ENCODE data around the gene HNRNPL.
"Not testable (repeated sequence)": the region's sequence is repeated elsewhere in the genome, so short reads cannot be mapped to it uniquely, and the experiment has no call there.

HNRNPL gene

GRCh38 chr19:38821230-38821825 is 28.5 kb downstream of the HNRNPL start:
- not testable (repeated sequence) for DNase-seq

DNA sequence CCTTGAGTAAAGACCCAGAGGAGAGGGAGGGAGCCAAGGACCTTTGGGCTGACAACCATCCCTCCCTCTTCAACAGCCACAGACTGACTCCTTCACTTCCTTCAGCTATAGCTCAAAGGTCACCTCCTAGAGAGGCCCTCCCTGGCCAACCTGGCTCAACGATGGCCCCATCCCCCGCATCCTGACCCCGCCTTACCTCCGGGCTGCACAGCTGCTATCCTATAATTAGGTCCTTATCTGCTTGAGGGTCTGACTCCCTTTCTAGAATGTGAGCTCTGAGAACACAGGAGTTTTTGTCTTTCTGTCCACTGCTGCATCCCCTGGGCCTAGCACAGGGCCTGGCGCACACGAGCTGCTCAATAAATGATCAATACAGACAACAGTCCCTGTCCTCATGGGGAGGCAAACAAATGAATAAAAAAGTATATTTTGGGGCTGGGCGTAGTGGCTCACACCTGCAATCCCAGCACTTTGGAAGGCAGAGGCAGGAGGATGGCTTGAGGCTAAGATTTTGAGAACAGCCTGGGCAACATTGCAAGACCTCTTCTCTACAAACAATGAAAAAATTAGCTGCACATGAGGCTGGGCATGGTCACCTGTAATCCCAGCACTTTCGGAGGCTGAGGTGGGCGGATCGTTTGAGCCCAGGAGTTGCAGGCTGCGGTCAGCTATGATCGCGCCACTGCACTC is 30.4 kb downstream of the HNRNPL start:
- DNase-seq: no peak

- DNase-seq: no peak
These were observed 32.7 kb downstream of the HNRNPL start for GRCh38 chr19:38817081-38817480.

- DNase-seq: no peak
These were observed 33.5 kb downstream of the HNRNPL start for GRCh38 chr19:38816131-38816750.

DNA sequence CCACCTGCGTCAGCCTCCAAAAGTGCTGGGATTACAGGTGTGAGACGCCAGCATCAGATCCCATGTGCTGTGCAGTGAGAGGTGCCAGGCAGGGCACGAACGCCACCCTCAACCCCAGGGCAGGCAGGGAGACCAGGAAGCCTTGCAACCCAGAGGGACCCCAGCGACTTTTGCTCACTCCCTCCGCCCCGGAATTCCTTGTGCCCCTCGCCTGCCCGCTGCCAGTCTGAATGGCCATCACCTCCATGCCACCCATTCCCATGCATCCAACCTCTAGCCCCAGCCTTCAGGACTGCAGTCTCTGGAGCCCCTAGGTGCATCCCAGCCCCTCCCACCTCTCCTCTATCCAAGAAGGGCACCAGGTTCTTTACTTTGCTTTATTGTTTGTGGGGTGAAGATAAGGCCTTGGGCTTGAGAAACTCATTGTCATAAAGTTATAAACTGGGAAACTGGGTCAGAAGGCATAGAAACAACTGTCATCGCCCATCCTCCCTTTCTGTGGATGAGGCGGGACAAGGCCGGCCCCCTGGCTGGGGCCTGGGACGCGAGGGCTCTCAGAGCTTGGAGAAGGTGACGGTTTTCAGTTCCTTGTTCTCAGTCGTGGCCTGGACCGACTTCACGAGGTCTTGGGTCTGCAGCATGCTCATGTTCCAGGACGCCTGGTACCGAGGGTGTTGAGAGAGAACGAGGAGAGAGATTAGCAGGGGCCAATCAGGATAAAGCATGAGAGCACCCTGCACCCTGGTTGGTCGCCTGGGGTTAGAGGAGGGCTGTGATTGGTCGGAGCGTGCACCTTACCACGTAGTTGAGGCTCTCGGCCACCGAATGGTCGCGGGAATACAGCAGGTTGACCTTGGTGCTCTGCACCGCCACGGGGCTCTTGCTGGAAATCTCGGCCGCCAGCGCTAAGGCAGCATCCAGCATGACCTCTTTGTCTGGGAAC is 34.5 kb downstream of the HNRNPL start:
- no peak for DNase-seq

- DNase-seq: not testable (repeated sequence)
These were observed 35.9 kb downstream of the HNRNPL start for GRCh38 chr19:38813932-38814331.

DNA sequence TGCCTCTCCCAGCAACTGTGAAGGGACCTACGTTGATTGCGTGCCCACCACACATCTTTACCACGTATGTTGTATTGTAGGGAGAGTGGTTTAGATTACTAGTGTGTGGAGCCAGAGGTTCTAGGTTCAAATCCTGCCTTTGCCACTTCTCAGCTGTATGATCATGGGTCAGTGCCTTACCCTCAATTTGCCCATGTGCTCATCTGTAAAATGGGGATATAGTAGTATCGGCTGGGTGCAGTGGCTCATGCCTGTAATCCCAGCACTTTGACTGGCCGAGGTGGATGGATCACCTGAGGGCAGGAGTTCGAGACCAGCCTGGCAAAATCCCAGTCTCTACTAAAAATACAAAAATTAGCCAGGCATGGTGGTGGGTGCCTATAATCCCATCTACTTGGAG is 36.5 kb downstream of the HNRNPL start:
- no peak for DNase-seq

GRCh38 chr19:38812841-38813320 is 36.9 kb downstream of the HNRNPL start, which contains the start of gene LGALS4:
TSS of gene LGALS4 (minus strand) at chr19:38812945. CDS start at chr19:38812886, 59 bp downstream.
- no peak for DNase-seq

- no peak for DNase-seq
These were observed 37.6 kb downstream of the HNRNPL start for GRCh38 chr19:38812009-38812840.

DNA sequence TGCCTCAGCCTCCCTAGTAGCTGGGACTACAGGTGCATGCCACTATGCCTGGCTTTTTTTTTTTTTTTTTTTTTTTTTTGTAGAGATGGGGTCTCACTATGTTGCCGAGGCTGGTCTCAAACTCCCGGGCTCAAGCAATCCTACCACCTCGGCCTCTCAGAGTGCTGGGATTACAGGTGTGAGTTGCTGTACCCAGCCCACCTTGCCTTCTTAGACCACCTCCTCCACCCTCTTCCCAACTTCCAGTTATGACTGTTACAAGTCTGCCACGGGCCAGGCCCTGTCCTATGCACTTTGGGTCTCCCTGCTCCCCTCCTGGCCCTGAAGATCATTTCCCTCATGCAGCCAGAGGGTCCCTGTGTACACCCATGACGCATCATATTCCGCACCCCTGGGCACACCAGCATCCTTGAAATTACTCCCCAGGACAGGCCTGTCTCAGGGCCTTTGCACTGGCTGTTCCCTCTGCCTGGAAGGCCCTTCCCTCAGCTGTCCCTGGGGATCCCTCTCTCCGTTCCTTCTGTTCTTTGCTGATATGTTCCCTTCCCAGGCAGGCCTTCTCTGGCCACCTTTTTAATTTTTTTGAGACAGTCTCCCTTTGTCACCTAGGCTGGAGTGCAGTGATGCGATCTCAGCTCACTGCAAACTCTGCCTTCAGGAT is 40.1 kb downstream of the HNRNPL start:
- no peak for DNase-seq

- DNase-seq: no peak
These were observed 41.0 kb downstream of the HNRNPL start for GRCh38 chr19:38808741-38809140.

DNA sequence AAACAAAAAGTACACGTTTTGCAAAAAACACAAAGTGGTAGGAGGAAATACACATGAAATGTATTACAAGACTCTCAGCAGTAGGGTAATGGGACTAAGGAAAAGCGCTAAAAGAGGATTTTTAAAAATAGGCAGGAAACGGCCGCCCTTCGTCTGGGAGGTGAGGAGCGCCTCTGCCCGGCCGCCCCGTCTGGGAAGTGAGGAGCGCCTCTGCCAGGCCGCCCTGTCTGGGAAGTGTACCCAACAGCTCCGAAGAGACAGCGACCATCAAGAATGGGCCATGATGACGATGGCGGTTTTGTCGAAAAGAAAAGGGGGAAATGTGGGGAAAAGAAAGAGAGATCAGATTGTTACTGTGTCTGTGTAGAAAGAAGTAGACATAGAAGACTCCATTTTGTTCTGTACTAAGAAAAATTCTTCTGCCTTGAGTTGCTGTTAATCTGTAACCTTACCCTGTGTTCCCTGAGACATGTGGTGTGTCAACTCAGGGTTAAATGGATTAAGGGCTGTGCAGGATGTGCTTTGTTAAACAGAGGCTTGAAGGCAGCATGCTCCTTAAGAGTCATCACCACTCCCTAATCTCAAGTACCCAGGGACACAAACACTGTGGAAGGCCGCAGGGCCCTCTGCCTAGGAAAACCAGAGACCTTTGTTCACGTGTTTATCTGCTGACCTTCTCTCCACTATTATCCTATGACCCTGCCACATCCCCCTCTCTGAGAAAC is 42.2 kb downstream of the HNRNPL start:
- not testable (repeated sequence) for DNase-seq

DNA sequence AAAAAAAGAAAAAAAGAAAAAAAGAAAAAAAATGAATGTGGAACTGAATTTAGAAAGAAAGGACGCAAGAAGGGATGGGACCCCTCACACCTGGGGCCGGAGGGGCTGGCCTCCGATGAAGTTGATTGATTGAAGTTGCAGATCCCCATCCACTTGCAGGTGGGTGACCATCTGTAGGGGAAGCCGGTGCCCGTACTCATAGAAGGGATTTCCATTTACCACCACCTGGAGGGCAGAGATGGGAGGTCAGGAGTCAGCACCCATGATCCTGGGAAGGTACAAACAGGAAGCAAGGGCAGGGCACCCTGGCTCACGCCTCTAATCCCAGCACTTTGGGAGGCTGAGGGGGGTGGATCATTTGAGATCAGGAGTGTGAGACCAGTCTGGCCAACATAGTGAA is 43.4 kb downstream of the HNRNPL start:
- no peak for DNase-seq

DNA sequence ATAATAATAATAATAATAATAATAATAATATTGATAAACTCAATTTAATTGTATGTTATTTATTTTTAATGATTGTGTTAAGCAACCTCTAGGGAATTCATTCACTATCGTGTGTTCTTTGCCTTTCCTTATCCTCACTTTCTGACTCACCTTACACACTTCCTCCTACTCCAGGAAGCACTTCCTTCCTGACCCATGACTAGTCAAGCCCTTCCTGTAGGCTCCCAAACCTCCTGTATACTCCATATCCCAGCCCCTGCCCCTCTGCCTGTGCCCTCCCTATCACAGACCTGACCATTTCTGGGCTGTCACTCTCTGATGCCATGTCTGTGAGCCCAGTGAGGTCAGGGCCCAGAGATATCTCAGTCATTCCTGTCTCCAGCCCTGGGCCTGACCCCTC is 44.6 kb downstream of the HNRNPL start:
- no peak for DNase-seq

GRCh38 chr19:38803543-38803942 is 46.2 kb downstream of the HNRNPL start:
- no peak for DNase-seq

DNA sequence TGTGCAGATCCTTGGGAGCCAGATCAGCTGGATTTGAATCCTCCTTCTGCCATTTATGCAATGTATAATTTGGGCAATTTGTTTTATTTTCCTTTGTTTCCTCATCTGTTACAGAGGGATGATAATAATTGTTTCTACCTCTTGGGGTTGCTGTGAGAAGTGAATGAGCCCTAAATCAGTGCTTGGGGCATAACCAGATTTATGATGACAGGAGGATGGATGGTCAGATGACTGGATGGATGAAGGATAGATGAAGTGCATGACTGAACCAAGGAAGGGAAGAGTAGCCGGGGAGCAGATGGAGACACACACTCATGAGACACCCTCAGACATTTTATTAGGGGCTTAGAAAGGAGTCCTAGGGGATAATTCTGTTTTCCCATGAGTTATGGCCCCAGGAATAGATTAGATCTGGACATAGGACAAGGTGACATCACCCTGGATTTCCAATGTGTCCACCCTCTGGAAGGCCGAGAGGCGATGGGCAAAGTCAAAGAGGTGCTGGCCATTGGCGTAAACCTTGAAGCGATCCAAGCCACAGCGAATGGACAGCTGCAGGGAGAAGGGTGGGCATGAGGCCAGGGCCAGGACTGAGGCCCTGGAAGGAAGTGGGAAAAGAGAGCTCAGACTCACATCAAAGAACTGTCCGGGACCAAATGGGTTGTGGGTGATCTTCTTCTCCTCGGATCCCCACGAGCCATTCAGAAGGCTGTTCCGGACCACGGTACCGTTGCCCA is 48.3 kb downstream of the HNRNPL start:
- no peak for DNase-seq

GRCh38 chr19:38800577-38801347 is 49.0 kb downstream of the HNRNPL start:
- no peak for DNase-seq

- no peak for DNase-seq
These were observed 50.7 kb downstream of the HNRNPL start for GRCh38 chr19:38799104-38799503.

DNA sequence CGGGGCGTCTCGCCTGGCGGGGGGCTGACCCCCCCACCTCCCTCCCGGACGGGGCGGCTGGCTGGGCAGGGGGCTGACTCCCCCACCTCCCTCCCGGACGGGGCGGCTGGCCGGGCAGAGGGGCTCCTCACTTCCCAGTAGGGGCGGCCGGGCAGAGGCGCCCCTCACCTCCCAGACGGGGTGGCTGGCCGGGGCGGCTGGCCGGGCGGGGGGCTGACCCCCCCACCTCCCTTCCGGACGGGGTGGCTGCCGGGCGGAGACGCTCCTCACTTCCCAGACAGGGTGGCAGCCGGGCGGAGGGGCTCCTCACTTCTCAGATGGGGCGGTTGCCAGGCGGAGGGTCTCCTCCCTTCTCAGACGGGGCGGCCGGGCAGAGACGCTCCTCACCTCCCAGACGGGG is 52.0 kb downstream of the HNRNPL start:
- DNase-seq: not testable (repeated sequence)

All from NCI-H2029 treated with DMSO at 0.1 percent for 48 hours (cell line).